Activated CD8-positive, alpha-beta T cell treated with anti-CD3 and anti-CD28 coated beads for 36 hours (primary cell): Measurements from ENCODE around the gene LIMS2. TPM values are rescaled to one million over a fixed set of nuclear protein-coding genes. Genes with fewer than 3 reads are reported as not detected.

ENCODE experiments used
- ATAC-seq: fragments of 200-7000 bp; cut with Tn5 transposase; one replicate; pipeline ENCODE4 v1.10.0; 2021; ENCODE audit warnings: mild to moderate bottlenecking, moderate library complexity
- CTCF ChIA-PET: fragments of 350-600 bp; sonication (Branson Sonifier 250); formaldehyde crosslinking; loops from one replicate; lab custom pipeline; 2021; ENCODE audit warnings: antibody characterized with exemption; lab: Charles Lee
- POLR2A ChIA-PET: fragments of 350-600 bp; sonication (Branson Sonifier 250); formaldehyde crosslinking; loops from one replicate; lab custom pipeline; 2021; ENCODE audit warnings: antibody characterized with exemption; lab: Charles Lee
- DNase-seq: peaks from one replicate; pipeline ENCODE4 v3.0.0-alpha.2; 2020
- H3K27ac Mint-ChIP-seq: one replicate; pipeline ENCODE4 v1.8.0; 2021; ENCODE audit warnings: mild to moderate bottlenecking, mixed read lengths
- H3K27me3 Mint-ChIP-seq: one replicate; pipeline ENCODE4 v1.8.0; 2021; ENCODE audit warnings: mixed read lengths
- H3K36me3 Mint-ChIP-seq: one replicate; pipeline ENCODE4 v1.8.0; 2021; ENCODE audit warnings: low read depth, mixed read lengths
- H3K4me1 Mint-ChIP-seq: one replicate; pipeline ENCODE4 v1.8.0; 2021; ENCODE audit warnings: low read depth, mixed read lengths
- H3K4me3 Mint-ChIP-seq: one replicate; pipeline ENCODE4 v1.8.0; 2021; ENCODE audit warnings: mild to moderate bottlenecking, moderate library complexity, mixed read lengths
- H3K9me3 Mint-ChIP-seq: one replicate; pipeline ENCODE4 v1.8.0; 2021; ENCODE audit warnings: mixed read lengths
- intact Hi-C: fragments of 100-400 bp; cut with micrococcal nuclease; formaldehyde crosslinking; loops from one replicate; pipeline ENCODE4 v1.10.0; 2022
- total RNA-seq, 2 experiments: library from RNA; stranded (reverse); gene quantifications; one replicate each; pipeline ENCODE4 v1.2.3, GENCODE V29; 2021
- TF ChIP-seq, protein P1 (sequence below): fragments of 200-600 bp; IDR thresholded peaks from one replicate; pipeline ENCODE4 v1.8.0; 2022; ENCODE audit warnings: antibody characterized with exemption, mild to moderate bottlenecking

The LIMS2 gene
- total RNA-seq, 2 experiments from 2014 or later: 22.1 to 23.6 TPM

GRCh38 chr2:127624320-127624755 lies 51.0 kb downstream of the LIMS2 start:
- TF ChIP-seq, protein P1, sequence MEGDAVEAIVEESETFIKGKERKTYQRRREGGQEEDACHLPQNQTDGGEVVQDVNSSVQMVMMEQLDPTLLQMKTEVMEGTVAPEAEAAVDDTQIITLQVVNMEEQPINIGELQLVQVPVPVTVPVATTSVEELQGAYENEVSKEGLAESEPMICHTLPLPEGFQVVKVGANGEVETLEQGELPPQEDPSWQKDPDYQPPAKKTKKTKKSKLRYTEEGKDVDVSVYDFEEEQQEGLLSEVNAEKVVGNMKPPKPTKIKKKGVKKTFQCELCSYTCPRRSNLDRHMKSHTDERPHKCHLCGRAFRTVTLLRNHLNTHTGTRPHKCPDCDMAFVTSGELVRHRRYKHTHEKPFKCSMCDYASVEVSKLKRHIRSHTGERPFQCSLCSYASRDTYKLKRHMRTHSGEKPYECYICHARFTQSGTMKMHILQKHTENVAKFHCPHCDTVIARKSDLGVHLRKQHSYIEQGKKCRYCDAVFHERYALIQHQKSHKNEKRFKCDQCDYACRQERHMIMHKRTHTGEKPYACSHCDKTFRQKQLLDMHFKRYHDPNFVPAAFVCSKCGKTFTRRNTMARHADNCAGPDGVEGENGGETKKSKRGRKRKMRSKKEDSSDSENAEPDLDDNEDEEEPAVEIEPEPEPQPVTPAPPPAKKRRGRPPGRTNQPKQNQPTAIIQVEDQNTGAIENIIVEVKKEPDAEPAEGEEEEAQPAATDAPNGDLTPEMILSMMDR: no peak
- Mint-ChIP-seq H3K27me3 (no peaks in the 10 kb centered on the region), H3K9me3 (no peaks in the 10 kb centered on the region), H3K4me1 (no peaks in the 10 kb centered on the region), H3K27ac (no peak overlapping the region), H3K36me3 (no peaks in the 10 kb centered on the region), H3K4me3 (no peak overlapping the region)
- ATAC-seq: no peak
- intact Hi-C loops: no loop called here
- POLR2A ChIA-PET: no interaction called here
- CTCF ChIA-PET: interaction anchor here (0.9 kb wide), 1 partner anchor 96 kb away, joined by 3 read pairs; no protein-coding TSS in a partner anchor
- DNase-seq: no peak

GRCh38 chr2:127623388-127624319 lies 51.7 kb downstream of the LIMS2 start:
- DNase-seq: no peak
- Mint-ChIP-seq H3K9me3 (no peaks in the 10 kb centered on the region), H3K4me1 (no peaks in the 10 kb centered on the region), H3K27ac (no peak overlapping the region), H3K27me3 (no peaks in the 10 kb centered on the region), H3K4me3 (no peak overlapping the region), H3K36me3 (no peaks in the 10 kb centered on the region)
- TF ChIP-seq, protein P1: no peak
- CTCF ChIA-PET: interaction anchor here (0.9 kb wide), 1 partner anchor 97 kb away, joined by 3 read pairs; no protein-coding TSS in a partner anchor
- ATAC-seq: no peak
- intact Hi-C loops: no loop called here
- POLR2A ChIA-PET: interaction anchor here (0.6 kb wide), 1 partner anchor 32 kb away, joined by 4 read pairs; no protein-coding TSS in a partner anchor

- Mint-ChIP-seq H3K36me3 (no peaks in the 10 kb centered on the region), H3K27ac (no peak overlapping the region), H3K4me1 (peaks cover 2% of the 10 kb centered on the region), H3K4me3 (no peak overlapping the region), H3K27me3 (no peaks in the 10 kb centered on the region), H3K9me3 (no peaks in the 10 kb centered on the region)
- TF ChIP-seq, protein P1: no peak
- ChIA-PET CTCF (no interaction called here), POLR2A (no interaction called here)
- intact Hi-C loops: no loop called here
- no peak for ATAC-seq
- no peak for DNase-seq
Observed at GRCh38 chr2:127622561-127623387, 52.6 kb downstream of the LIMS2 start.

GRCh38 chr2:127621981-127622431 lies 53.3 kb downstream of the LIMS2 start:
- no peaks in the 10 kb centered on the region for H3K36me3 Mint-ChIP-seq
- DNase-seq (no peak), ATAC-seq (no peak)
- intact Hi-C loops: no loop called here
- H3K27me3 Mint-ChIP-seq: peaks cover 2% of the 10 kb centered on the region
- CTCF ChIA-PET: interaction anchor here (1.0 kb wide), 1 partner anchor 31 kb away, joined by 3 read pairs; no protein-coding TSS in a partner anchor
- H3K4me1 Mint-ChIP-seq: peaks cover 6% of the 10 kb centered on the region
- no peak overlapping the region for H3K4me3 Mint-ChIP-seq
- no peaks in the 10 kb centered on the region for H3K9me3 Mint-ChIP-seq
- H3K27ac Mint-ChIP-seq: no peak overlapping the region
- TF ChIP-seq, protein P1: no peak
- POLR2A ChIA-PET: no interaction called here
